CD4-positive, alpha-beta T cell treated with Interleukin-21 for 1 hour (primary cell): ENCODE results near the gene C3orf52.

ENCODE experiments used
- DNase-seq: peaks from one replicate; pipeline ENCODE4 v3.0.0-alpha.2; 2020

Gene C3orf52

GRCh38 chr3:112136959-112137693 is 50.9 kb downstream of the C3orf52 start:
- peak; percentile 64 for DNase-seq

GRCh38 chr3:112137781-112138180 is 51.6 kb downstream of the C3orf52 start:
- no peak for DNase-seq

GRCh38 chr3:112138219-112138969 is 52.2 kb downstream of the C3orf52 start:
- DNase-seq, result no peak

- no peak for DNase-seq
These were observed 54.4 kb downstream of the C3orf52 start for GRCh38 chr3:112140584-112140983.

- DNase-seq, result no peak
These were observed 55.1 kb downstream of the C3orf52 start for GRCh38 chr3:112141293-112141692.

- DNase-seq, result no peak
These were observed 57.1 kb downstream of the C3orf52 start for GRCh38 chr3:112143251-112143650.

GRCh38 chr3:112143689-112144088 is 57.5 kb downstream of the C3orf52 start:
- DNase-seq, result no peak

- no peak for DNase-seq
These were observed 62.9 kb downstream of the C3orf52 start for GRCh38 chr3:112149136-112149535.

- DNase-seq, result no peak
These were observed 81.6 kb downstream of the C3orf52 start for GRCh38 chr3:112167758-112168157.
